AG04450 (cell line): ENCODE data around the gene RLN3. TPM values are rescaled to one million over a fixed set of nuclear protein-coding genes. Genes with fewer than 3 reads are reported as not detected.
A peak's percentile ranks its signal among the peaks of the same experiment; 100 is the strongest.

Source experiments
- CTCF ChIA-PET: fragments of 300-600, 350-600 bp; formaldehyde crosslinking; extraction: SDS; loops from one replicate; lab custom pipeline; 2022; ENCODE audit warnings: antibody characterized with exemption, inconsistent platforms; lab: Charles Lee
- POLR2A ChIA-PET: fragments of 350-600 bp; formaldehyde crosslinking; extraction: SDS; loops from one replicate; lab custom pipeline; 2021; ENCODE audit warnings: antibody characterized with exemption, inconsistent platforms; lab: Yijun Ruan, JAX
- DNase-seq: peaks from one replicate; pipeline ENCODE4 v3.0.0-alpha.2; 2011; ENCODE audit warnings: low read depth, low spot score
- H3K27ac ChIP-seq: one replicate; pipeline ENCODE4 v1.5.1; 2012; ENCODE audit warnings: low read depth, low read length, control low read depth
- H3K27me3 ChIP-seq: one replicate; pipeline ENCODE4 v1.6.0; 2012; ENCODE audit warnings: low read length; ENCODE audit not compliant: control insufficient read depth, insufficient read depth
- H3K4me3 ChIP-seq: 2 replicates; pipeline ENCODE4 v1.5.1; 2011; ENCODE audit warnings: mild to moderate bottlenecking, low read depth, low read length, control low read depth
- H3K9me3 ChIP-seq: 2 replicates; pipeline ENCODE4 v1.5.1; 2012; ENCODE audit warnings: low read length; ENCODE audit not compliant: control insufficient read depth, insufficient read depth
- CTCF ChIP-seq: IDR thresholded peaks from 2 replicates; pipeline ENCODE4 v1.5.1; 2011; ENCODE audit warnings: low read depth, low read length, control low read depth, inconsistent platforms
- polyA plus RNA-seq: library from polyadenylated mRNA; depleted of rRNA; stranded (reverse); fragments of >200 nt; gene quantifications from 2 replicates; pipeline ENCODE4 v1.2.3, GENCODE V29; 2011

Gene RLN3
- polyA plus RNA-seq, 1 experiment = not detected

GRCh38 chr19:14058182-14059092 is 30.5 kb downstream of the RLN3 start:
- peak overlapping the region; percentile 25; the same call in 1 of the 2 replicates for H3K4me3 ChIP-seq
- no peak for DNase-seq

GRCh38 chr19:14059093-14059480 is 31.1 kb downstream of the RLN3 start:
- ChIA-PET POLR2A (no interaction called here), CTCF (interaction anchor here (0.6 to 4.2 kb wide), 15 partner anchors 9 to 178 kb away, joined by 3 to 68 read pairs (median 4); partner anchors contain the start of genes ASF1B, MISP3 and RLN3)
- no peak overlapping the region for H3K27ac ChIP-seq
- TF ChIP-seq CTCF = peak; percentile 68
- H3K9me3 ChIP-seq = no peaks in the 10 kb centered on the region
- no peak overlapping the region for H3K4me3 ChIP-seq
- peaks cover 14% of the 10 kb centered on the region for H3K27me3 ChIP-seq
- DNase-seq = no peak

More at GRCh38 chr19:14058182-14059092, 30.5 kb downstream of the RLN3 start:
- peaks cover 3% of the 10 kb centered on the region for H3K9me3 ChIP-seq
- H3K27me3 ChIP-seq = peaks cover 14% of the 10 kb centered on the region
- TF ChIP-seq CTCF = no peak
- ChIA-PET CTCF (interaction anchor here (0.6 to 4.2 kb wide), 13 partner anchors 8 to 159 kb away, joined by 3 to 68 read pairs (median 5); partner anchors contain the start of genes MISP3 and RLN3), POLR2A (no interaction called here)
- H3K27ac ChIP-seq = no peak overlapping the region

GRCh38 chr19:14059652-14060155 is 31.8 kb downstream of the RLN3 start:
- POLR2A ChIA-PET = no interaction called here
- no peak for TF ChIP-seq CTCF
- no peaks in the 10 kb centered on the region for H3K9me3 ChIP-seq

GRCh38 chr19:14061081-14061749 is 33.3 kb downstream of the RLN3 start:
- DNase-seq = no peak

More at GRCh38 chr19:14059652-14060155, 31.8 kb downstream of the RLN3 start:
- Histone ChIP-seq H3K4me3 (no peak overlapping the region), H3K27ac (no peak overlapping the region), H3K27me3 (peaks cover 14% of the 10 kb centered on the region)
- DNase-seq = no peak
- CTCF ChIA-PET = interaction anchor here (0.6 to 4.2 kb wide), 12 partner anchors 9 to 179 kb away, joined by 3 to 68 read pairs (median 6); partner anchors contain the start of genes ASF1B, MISP3 and RLN3

More at GRCh38 chr19:14061081-14061749, 33.3 kb downstream of the RLN3 start:
- Histone ChIP-seq H3K27ac (no peak overlapping the region), H3K9me3 (no peaks in the 10 kb centered on the region), H3K27me3 (peaks cover 14% of the 10 kb centered on the region), H3K4me3 (no peak overlapping the region)
- ChIA-PET POLR2A (interaction anchor here (0.5 kb wide), 1 partner anchor 35 kb away, joined by 5 read pairs; no protein-coding TSS in a partner anchor), CTCF (interaction anchor here (1.6 to 4.2 kb wide), 2 partner anchors 8 to 10 kb away, joined by 4 to 68 read pairs; partner anchors contain the start of gene MISP3)
- no peak for TF ChIP-seq CTCF
